ENCODE measurements around the gene NOTO.

Gene NOTO

DNA sequence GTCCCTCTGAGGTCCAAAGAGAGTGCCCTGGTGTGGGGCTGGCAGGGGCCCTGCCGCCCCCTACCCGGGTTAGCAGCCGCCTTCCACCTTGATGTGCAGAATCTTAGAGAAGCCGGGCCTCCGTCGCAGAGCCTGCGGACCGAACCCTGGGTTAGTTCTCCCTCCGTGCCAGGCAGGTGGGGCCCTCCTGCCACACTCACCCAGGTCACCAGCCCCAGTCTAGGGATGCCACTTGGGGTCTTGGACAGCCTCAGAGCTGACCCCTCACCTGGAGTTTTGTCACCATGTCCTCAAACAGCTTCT is 56.5 kb downstream of the NOTO start:
- no peak for DNase-seq

DNA sequence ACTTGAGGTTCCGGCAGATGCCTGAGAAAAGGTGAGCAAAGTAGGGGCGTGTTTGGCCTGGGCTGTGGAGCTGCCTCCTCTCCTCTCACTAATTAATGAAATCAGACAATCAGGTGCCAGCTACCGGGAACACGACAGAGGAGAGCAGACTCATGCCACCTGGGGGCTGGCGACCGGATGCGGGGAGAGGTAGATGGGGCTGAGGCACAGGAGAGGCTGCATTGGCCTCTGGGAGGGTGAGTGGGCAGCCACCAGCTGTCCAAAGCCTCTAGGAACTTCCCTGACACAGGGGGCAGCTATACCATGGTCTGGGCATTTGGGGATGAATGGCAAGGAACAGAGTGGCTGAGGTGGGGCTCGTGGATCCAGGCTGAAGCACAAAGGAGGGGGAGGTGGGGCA is 56.9 kb downstream of the NOTO start:
- DNase-seq: no peak

- no peak for DNase-seq
Observed at GRCh38 chr2:73259704-73260337, 57.4 kb downstream of the NOTO start.

DNA sequence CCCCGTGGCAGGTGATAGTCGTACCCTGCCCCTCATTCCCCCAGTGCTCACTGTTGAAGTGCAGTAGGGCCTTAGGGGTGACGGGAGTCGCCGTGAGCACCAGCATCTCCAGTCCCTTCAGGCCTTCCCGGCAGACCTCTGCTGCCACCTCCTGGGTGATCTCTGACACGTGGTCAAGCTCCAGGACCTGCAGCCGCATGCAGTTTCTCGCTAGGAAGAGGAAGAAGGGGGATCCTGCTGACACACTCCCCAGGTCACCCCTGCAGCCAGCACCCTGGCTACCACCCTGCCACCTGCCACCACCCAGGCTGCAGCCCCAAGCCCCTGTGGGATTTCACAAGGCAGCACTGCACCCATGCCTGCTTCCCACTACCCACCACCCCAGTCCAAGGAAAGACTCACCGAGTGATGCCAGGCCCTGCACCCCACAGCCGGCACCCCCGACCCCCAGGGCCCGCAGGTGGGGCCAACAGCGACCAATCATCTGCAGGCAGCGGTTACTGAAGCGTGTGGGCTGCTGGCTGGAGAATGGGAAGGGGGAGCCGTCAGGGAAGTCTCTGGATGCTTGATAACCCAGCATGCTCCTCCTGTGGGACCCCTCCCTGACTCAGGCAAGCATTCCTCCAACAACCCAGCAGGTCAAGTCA is 58.1 kb downstream of the NOTO start:
- DNase-seq: no peak
